Hematopoietic multipotent progenitor cell treated with erythropoietin and hydrocortisone succinate and interleukin-3 and kit ligand, for 6 days (in vitro differentiated cells): ENCODE measurements around the gene CCL2.

Source experiments
- DNase-seq: peaks from one replicate; pipeline ENCODE4 v3.0.0-alpha.2; 2015

Gene CCL2

GRCh38 chr17:34275881-34276280, 20.8 kb downstream of the CCL2 start:
- no peak for DNase-seq

GRCh38 chr17:34276826-34277225, 21.7 kb downstream of the CCL2 start:
- no peak for DNase-seq

- no peak for DNase-seq
These were observed 28.5 kb downstream of the CCL2 start for GRCh38 chr17:34283571-34283970.

GRCh38 chr17:34285286-34285792, 30.3 kb downstream of the CCL2 start, which contains the start of gene CCL11:
Gene CCL11, plus strand, starts transcription at chr17:34285742. Its CDS starts 67 bp downstream, at chr17:34285809.
- no peak for DNase-seq

GRCh38 chr17:34287875-34288274, 32.8 kb downstream of the CCL2 start:
- no peak for DNase-seq

GRCh38 chr17:34290586-34290985, 35.5 kb downstream of the CCL2 start:
- no peak for DNase-seq

- no peak for DNase-seq
These were observed 36.8 kb downstream of the CCL2 start for GRCh38 chr17:34291721-34292348.

GRCh38 chr17:34299027-34299426, 43.9 kb downstream of the CCL2 start:
- DNase-seq = no peak

GRCh38 chr17:34299956-34300577, 45.0 kb downstream of the CCL2 start:
- no peak for DNase-seq

- DNase-seq = no peak
These were observed 45.7 kb downstream of the CCL2 start for GRCh38 chr17:34300652-34301370.

- DNase-seq = no peak
These were observed 46.9 kb downstream of the CCL2 start for GRCh38 chr17:34301986-34302385.

GRCh38 chr17:34302636-34303035, 47.6 kb downstream of the CCL2 start:
- no peak for DNase-seq

- no peak for DNase-seq
These were observed 48.5 kb downstream of the CCL2 start for GRCh38 chr17:34303606-34304005.

GRCh38 chr17:34305061-34305460, 50.0 kb downstream of the CCL2 start:
- no peak for DNase-seq

- no peak for DNase-seq
These were observed 50.5 kb downstream of the CCL2 start for GRCh38 chr17:34305606-34306005.

GRCh38 chr17:34306466-34306865, 51.4 kb downstream of the CCL2 start:
- no peak for DNase-seq
